ENCODE measurements around the gene NINJ2. TPM values are rescaled to one million over a fixed set of nuclear protein-coding genes. Genes with fewer than 3 reads are reported as not detected.

NINJ2 gene
- polyA plus RNA-seq, 1 of the 3 experiments (the other 2 are of a cell fraction) = 0.07 TPM

- Histone ChIP-seq H3K27me3 (ENCODE audit: insufficient read depth) (peaks cover 10% of the 10 kb centered on the region; the same call in 1 of the 2 replicates), H3K4me1 (ENCODE audit: control insufficient read depth in 1 of 2, insufficient read depth in 2 of 2, low read depth in 1 of 2, low read length in 1 of 2) (peaks cover 0 to 8% of the 10 kb centered on the region in 2 experiments; a peak in 1 of 4 replicates), H3K4me3 (ENCODE audit: low read depth in 2 of 2, low read length in 1 of 2) (no peak overlapping the region), H3K4me2 (no peak overlapping the region), H3K36me3 (replicated peaks in 1 of 2; ENCODE audit: control insufficient read depth in 1 of 2, insufficient read depth in 2 of 2, low read length in 1 of 2) (no peaks in the 10 kb centered on the region), H3K9me3 (no peaks in the 10 kb centered on the region), H3K27ac (ENCODE audit: low read depth in 2 of 2, low read length in 1 of 2) (no peak overlapping the region), H4K20me1 (ENCODE audit: insufficient read depth) (no peaks in the 10 kb centered on the region), H3K79me2 (ENCODE audit: insufficient read depth) (no peaks in the 10 kb centered on the region), H3K9ac (no peak overlapping the region), H3K9me2 (no peaks in the 10 kb centered on the region), H2AFZ (ENCODE audit: low read depth) (no peak overlapping the region), H3F3A (replicated peaks; ENCODE audit: insufficient read depth) (no peaks in the 10 kb centered on the region)
- CTCF ChIA-PET = interaction anchor here (1.5 kb wide), 1 partner anchor 87 kb away, joined by 4 read pairs; no protein-coding TSS in a partner anchor
- TF ChIP-seq ELF1 (IDR thresholded peaks at IDR 0.05) (no peak), TEAD4 (IDR thresholded peaks at IDR 0.05; ENCODE audit: borderline replicate concordance, insufficient read depth) (no peak), SMC3 (IDR thresholded peaks at IDR 0.05; ENCODE audit: low read depth, low read length) (no peak)
- WGBS (ENCODE audit: low lambda C conversion rate) = 84% methylated on average over 13 of the region's 13 CpGs
- POLR2A ChIA-PET = no interaction called here
- DNase-seq = no peak
Observed at GRCh38 chr12:664075-664778, 982 bp upstream of the NINJ2 start.

- no peak overlapping the region for H3K9ac ChIP-seq
- no peak overlapping the region for H3K4me3 ChIP-seq (ENCODE audit: low read depth in 2 of 2, low read length in 1 of 2)
- POLR2A ChIA-PET = no interaction called here
Observed at GRCh38 chr12:662566-663292, 516 bp downstream of the NINJ2 start.

More at GRCh38 chr12:662566-663292, 516 bp downstream of the NINJ2 start:
- no peaks in the 10 kb centered on the region for H3K9me3 ChIP-seq
- TF ChIP-seq FOXJ3 (CRISPR knock-in tag; IDR thresholded peaks at IDR 0.05) (no peak), TEAD4 (IDR thresholded peaks at IDR 0.05; ENCODE audit: borderline replicate concordance, insufficient read depth) (no peak), MAX (IDR thresholded peaks at IDR 0.05; ENCODE audit: low read depth) (no peak), TCF12 (IDR thresholded peaks at IDR 0.05) (no peak), PBX3 (IDR thresholded peaks at IDR 0.05) (no peak), IRF3 (IDR thresholded peaks at IDR 0.05; ENCODE audit: low read depth, low read length) (no peak), MEF2A (IDR thresholded peaks at IDR 0.05; ENCODE audit: borderline replicate concordance, low read depth) (no peak), RAD21 (IDR thresholded peaks at IDR 0.05; ENCODE audit: low read length) (no peak), GABPA (IDR thresholded peaks at IDR 0.05; ENCODE audit: low read depth) (no peak), RXRA (IDR thresholded peaks at IDR 0.05; ENCODE audit: borderline replicate concordance, low read depth) (no peak), GATA2 (CRISPR knock-in tag; IDR thresholded peaks at IDR 0.05) (no peak), NFIC (IDR thresholded peaks at IDR 0.05; ENCODE audit: borderline replicate concordance) (no peak), NRF1 (IDR thresholded peaks at IDR 0.05; ENCODE audit: low read depth, low read length) (no peak), FOXM1 (IDR thresholded peaks at IDR 0.05; ENCODE audit: low read depth) (no peak), SMC3 (IDR thresholded peaks at IDR 0.05; ENCODE audit: low read depth, low read length) (no peak), JUND (IDR thresholded peaks at IDR 0.05) (no peak)
- CTCF ChIA-PET = interaction anchor here (1.3 to 2.2 kb wide), 3 partner anchors 16 to 88 kb away, joined by 3 to 6 read pairs (median 5); no protein-coding TSS in a partner anchor
- no peaks in the 10 kb centered on the region for H3K79me2 ChIP-seq (ENCODE audit: insufficient read depth)
- WGBS (ENCODE audit: low lambda C conversion rate) = 78% methylated on average over 8 of the region's 8 CpGs
- H2AFZ ChIP-seq (ENCODE audit: low read depth) = no peak overlapping the region
- H3K9me2 ChIP-seq = no peaks in the 10 kb centered on the region
- no peak overlapping the region for H3K27ac ChIP-seq (ENCODE audit: low read depth in 2 of 2, low read length in 1 of 2)
- H3K4me1 ChIP-seq (ENCODE audit: control insufficient read depth in 1 of 2, insufficient read depth in 2 of 2, low read depth in 1 of 2, low read length in 1 of 2) = peaks cover 0 to 8% of the 10 kb centered on the region in 2 experiments; a peak in 1 of 4 replicates
- no peaks in the 10 kb centered on the region for H3K36me3 ChIP-seq (replicated peaks in 1 of 2; ENCODE audit: control insufficient read depth in 1 of 2, insufficient read depth in 2 of 2, low read length in 1 of 2)
- no peaks in the 10 kb centered on the region for H3F3A ChIP-seq (replicated peaks; ENCODE audit: insufficient read depth)
- H4K20me1 ChIP-seq (ENCODE audit: insufficient read depth) = no peaks in the 10 kb centered on the region
- H3K27me3 ChIP-seq (ENCODE audit: insufficient read depth) = peaks cover 10% of the 10 kb centered on the region; the same call in 1 of the 2 replicates
- no peak for DNase-seq
- no peak overlapping the region for H3K4me2 ChIP-seq
